Right cardiac atrium (tissue), 5 donors: ENCODE results near the gene SV2B. TPM values are rescaled to one million over a fixed set of nuclear protein-coding genes. Genes with fewer than 3 reads are reported as not detected.

Source experiments
- ATAC-seq, 2 donors: fragments of 200-7000 bp; cut with Tn5 transposase; one replicate each; pipeline versions ENCODE4 v1.8.0 to v1.9.1; 2020; ENCODE audit warnings: moderate library complexity in 2 of 2, mild to moderate bottlenecking in 1 of 2
- DNase-seq, 3 donors: peaks; one replicate each; pipeline ENCODE4 v3.0.0-alpha.2; 2020
- H3K27ac ChIP-seq: one replicate; pipeline ENCODE4 v1.5.1; 2013; ENCODE audit warnings: mild to moderate bottlenecking, low read length, control low read depth, moderate library complexity
- H3K27me3 ChIP-seq: one replicate; pipeline ENCODE4 v1.6.1; 2013; ENCODE audit not compliant: control insufficient read depth, insufficient read depth
- H3K4me1 ChIP-seq: one replicate; pipeline ENCODE4 v1.6.1; 2013; ENCODE audit warnings: low read length; ENCODE audit not compliant: control insufficient read depth, insufficient read depth
- H3K4me3 ChIP-seq: one replicate; pipeline ENCODE4 v1.5.1; 2013; ENCODE audit warnings: low read length, control low read depth
- H3K9me3 ChIP-seq: one replicate; pipeline ENCODE4 v1.6.1; 2013; ENCODE audit warnings: low read length; ENCODE audit not compliant: control insufficient read depth
- WGBS: extraction: QIAGEN DNeasy Blood & Tissue Kit; methylation state at CpG from one replicate; pipeline ENCODE4 v1.1.7; 2013; 5-methylcytosine and 5-hydroxymethylcytosine counted together
- intact Hi-C, 4 donors: fragments of 100-400 bp; cut with DNase I; formaldehyde crosslinking; loops; one replicate each; pipeline versions ENCODE4 v1.11.0 to v1.14.0; 2022 to 2023
- polyA plus RNA-seq: library from polyadenylated mRNA; stranded (reverse); fragments of 200-250 nt; gene quantifications from one replicate; pipeline ENCODE4 v1.2.3, GENCODE V29; 2013
- total RNA-seq, 4 donors: library from RNA; stranded (reverse); fragmentation: NEBNext Ultra II Directional; extraction: Animal tissue kit (Norgen Biotek cat#: 25700); gene quantifications; one replicate each; pipeline ENCODE4 v1.2.1, GENCODE V29; 2021
- donor health status: healthy with polysubstance abuse.
- donor health status: DM: no; HTN: yes; CAD: no.
- donor health status: DM: no; HTN: no; CAD: no.
- donor health status: DM: no; HTN: yes; CAD: no; lungs with severe emphysema.
- donor health status: DM: yes; HTN: yes; CAD: no.

SV2B gene
- total and polyA plus RNA-seq, 5 donors = 0.34 to 1.7 (median 1.3) TPM

DNA sequence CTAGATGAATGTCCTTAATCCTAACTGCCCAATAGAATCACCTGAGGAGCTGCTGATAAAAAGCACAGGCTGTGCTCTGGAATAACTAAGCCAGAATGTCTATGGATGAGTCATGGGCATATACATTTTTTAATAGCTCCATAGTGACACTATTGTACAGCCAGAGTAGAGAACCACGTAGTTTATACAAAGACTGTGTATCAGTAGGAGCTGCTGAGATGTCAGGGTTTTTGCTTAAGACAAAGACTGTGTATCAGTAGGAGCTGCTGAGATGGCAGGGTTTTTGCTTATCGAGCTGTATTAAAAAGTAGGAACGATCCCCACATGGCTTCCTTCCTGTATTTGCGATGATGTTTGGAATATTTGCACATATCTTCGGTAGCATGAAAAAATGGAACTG lies 137.4 kb downstream of the SV2B start:
- ATAC-seq = no peak
- H3K27ac ChIP-seq = no peak overlapping the region
- no peak overlapping the region for H3K4me3 ChIP-seq
- 61% methylated on average over 5 of the region's 5 CpGs for WGBS
- no peak for DNase-seq
- no peaks in the 10 kb centered on the region for H3K9me3 ChIP-seq
- no peaks in the 10 kb centered on the region for H3K4me1 ChIP-seq
- intact Hi-C loops = no loop called here
- H3K27me3 ChIP-seq = no peaks in the 10 kb centered on the region

DNA sequence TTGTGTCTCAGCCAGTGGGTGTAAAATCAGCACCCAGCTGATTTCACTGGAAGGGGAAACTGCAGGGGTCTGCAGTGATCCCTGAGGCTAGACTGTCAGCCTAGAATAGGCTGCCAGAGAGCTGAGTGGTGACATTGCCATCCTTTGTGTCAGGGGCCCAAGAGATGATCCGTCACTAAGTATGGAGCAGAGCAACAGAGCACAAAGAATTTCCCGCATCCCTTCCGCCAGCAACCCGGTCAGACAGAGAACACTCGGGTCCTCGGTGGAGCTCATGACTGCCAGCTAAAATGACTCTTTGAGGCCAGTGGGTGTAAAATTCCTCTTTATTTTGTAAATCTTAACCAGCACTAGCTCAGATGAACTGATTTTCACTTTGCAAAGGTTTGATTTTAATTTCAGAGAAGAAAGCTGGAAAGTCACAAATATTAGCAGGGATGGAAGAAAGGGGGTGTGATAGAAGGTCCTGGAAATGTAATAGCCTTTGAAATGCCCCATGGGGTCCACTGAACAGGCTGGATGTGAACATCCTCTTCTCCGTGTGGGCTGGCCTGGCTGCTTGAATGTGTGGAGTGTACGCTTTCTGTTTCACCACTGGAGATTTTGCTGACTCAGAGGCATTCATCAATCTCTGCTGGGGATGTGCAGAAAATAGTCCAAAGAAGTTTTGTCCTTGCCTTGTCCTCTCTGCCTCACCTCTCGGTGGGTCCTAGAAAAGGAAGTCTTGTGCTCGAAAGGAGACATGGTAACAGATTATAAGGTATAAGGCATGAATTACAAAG lies 138.8 kb downstream of the SV2B start:
- no peak overlapping the region for H3K27ac ChIP-seq
- H3K27me3 ChIP-seq = no peaks in the 10 kb centered on the region
- ATAC-seq = no peak
- intact Hi-C loops = no loop called here
- no peaks in the 10 kb centered on the region for H3K4me1 ChIP-seq
- H3K4me3 ChIP-seq = no peak overlapping the region
- WGBS = 54% methylated on average over 10 of the region's 10 CpGs
- no peak for DNase-seq
- no peaks in the 10 kb centered on the region for H3K9me3 ChIP-seq

DNA sequence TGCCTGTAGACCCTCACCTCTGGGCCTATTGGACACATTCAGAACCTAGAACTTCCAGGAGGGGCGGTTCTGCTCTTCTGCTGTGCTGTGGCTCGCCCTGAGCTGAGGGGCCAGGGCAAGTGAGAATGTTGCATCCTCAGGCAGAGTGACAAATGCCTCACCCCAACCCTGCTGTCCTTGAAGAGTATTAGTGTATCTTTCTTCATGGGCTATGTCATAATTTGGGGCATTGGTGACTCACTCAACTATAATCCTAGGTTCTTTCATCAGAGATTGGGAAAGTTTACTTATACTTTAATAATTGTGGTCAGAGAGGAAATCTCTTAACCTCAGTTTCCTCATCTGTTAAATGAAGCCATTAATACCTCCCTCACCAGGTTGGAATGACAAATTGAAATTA lies 143.8 kb downstream of the SV2B start:
- DNase-seq = no peak
- no peak for ATAC-seq
- no peak overlapping the region for H3K27ac ChIP-seq
- no peak overlapping the region for H3K4me3 ChIP-seq
- intact Hi-C loops = no loop called here
- 61% methylated on average over 2 of the region's 2 CpGs for WGBS
- H3K27me3 ChIP-seq = no peaks in the 10 kb centered on the region
- no peaks in the 10 kb centered on the region for H3K4me1 ChIP-seq
- no peaks in the 10 kb centered on the region for H3K9me3 ChIP-seq

DNA sequence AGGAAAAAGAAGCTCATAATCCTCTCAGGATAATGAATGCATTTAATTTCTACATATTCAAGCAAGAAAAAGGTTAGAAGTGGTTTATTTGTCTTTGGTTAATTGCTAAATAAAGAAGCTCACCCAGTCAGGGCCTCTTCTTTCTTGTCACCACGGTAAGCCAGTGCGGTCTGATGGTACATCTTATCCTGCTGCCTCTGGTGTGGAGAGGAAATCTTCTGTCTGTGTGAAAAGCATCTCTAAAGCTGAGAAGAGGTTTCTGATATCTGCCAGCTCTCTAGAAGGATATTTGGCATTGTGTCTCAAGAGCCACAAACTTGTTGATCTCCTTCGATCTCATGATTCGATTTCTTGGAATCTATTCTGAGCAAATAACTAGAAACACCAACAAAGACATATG lies 144.9 kb downstream of the SV2B start:
- no peaks in the 10 kb centered on the region for H3K27me3 ChIP-seq
- no peaks in the 10 kb centered on the region for H3K4me1 ChIP-seq
- no peak overlapping the region for H3K27ac ChIP-seq
- no peaks in the 10 kb centered on the region for H3K9me3 ChIP-seq
- H3K4me3 ChIP-seq = no peak overlapping the region
- DNase-seq (no peak), ATAC-seq (no peak)
- intact Hi-C loops = no loop called here
- 87% methylated on average over 4 of the region's 4 CpGs for WGBS

DNA sequence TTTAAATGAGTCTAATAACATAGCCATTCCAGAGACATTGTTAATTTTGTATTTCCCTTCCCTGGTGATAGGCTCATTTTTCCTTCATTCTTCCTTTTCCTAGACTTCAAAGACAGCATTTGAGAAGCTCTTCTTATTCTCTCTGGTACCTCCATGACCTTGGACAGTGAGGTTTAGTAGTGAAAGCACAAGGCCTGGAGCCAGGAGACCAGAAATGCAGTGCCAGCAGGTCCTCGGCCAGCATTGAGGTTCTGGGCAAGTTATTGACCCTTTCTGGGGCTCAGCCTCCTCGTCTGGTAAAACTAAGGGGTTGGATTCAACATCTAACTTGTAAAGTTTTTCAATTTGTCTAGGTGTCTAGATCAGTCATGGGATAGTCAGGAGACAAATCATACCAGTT lies 146.9 kb downstream of the SV2B start:
- no peaks in the 10 kb centered on the region for H3K4me1 ChIP-seq
- 35% methylated on average over 2 of the region's 2 CpGs for WGBS
- ATAC-seq = no peak
- H3K27ac ChIP-seq = no peak overlapping the region
- H3K4me3 ChIP-seq = no peak overlapping the region
- H3K9me3 ChIP-seq = no peaks in the 10 kb centered on the region
- H3K27me3 ChIP-seq = no peaks in the 10 kb centered on the region
- intact Hi-C loops = no loop called here
- DNase-seq = no peak

DNA sequence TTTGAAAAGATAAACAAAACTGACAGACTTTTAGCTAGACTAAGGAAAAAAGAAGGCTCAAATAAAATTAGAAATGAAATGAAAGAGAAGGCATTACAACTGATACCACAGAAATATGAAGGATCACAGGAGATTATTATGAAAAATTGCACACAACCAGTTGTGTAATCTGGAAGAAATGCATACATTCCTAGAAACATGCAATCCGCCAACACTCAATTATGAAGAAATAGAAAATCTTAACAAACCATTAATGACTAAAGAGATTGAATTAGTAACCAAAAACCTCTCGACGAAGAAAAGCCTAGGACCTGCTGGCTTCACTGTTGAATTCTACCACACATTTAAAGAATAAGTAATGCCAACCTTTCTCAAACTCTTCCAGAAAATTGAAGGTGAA lies 149.5 kb downstream of the SV2B start:
- H3K4me1 ChIP-seq = no peaks in the 10 kb centered on the region
- intact Hi-C loops = no loop called here
- no peak overlapping the region for H3K27ac ChIP-seq
- H3K9me3 ChIP-seq = no peaks in the 10 kb centered on the region
- 88% methylated on average over 3 of the region's 3 CpGs for WGBS
- DNase-seq (no peak), ATAC-seq (no peak)
- no peak overlapping the region for H3K4me3 ChIP-seq
- no peaks in the 10 kb centered on the region for H3K27me3 ChIP-seq

DNA sequence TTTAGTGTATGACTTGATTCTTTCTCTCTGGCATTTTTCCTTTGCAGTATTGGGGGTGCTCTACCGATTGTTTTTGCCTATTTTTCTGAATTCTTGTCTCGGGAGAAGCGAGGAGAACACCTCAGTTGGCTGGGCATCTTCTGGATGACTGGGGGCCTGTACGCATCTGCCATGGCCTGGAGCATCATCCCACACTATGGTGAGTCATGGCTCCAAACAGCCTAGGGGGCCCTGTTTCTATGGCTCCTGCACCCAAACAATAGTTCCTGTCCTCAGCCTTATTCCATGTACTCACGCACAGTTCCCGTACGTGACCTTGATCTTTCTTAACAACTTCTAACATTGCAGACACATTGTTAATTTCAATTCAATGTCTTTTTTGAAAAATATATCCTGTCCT lies 152.3 kb downstream of the SV2B start:
- no peaks in the 10 kb centered on the region for H3K9me3 ChIP-seq
- no peaks in the 10 kb centered on the region for H3K4me1 ChIP-seq
- no peaks in the 10 kb centered on the region for H3K27me3 ChIP-seq
- no peak overlapping the region for H3K4me3 ChIP-seq
- H3K27ac ChIP-seq = no peak overlapping the region
- ATAC-seq (no peak), DNase-seq (no peak)
- intact Hi-C loops = no loop called here
- 90% methylated on average over 7 of the region's 7 CpGs for WGBS

DNA sequence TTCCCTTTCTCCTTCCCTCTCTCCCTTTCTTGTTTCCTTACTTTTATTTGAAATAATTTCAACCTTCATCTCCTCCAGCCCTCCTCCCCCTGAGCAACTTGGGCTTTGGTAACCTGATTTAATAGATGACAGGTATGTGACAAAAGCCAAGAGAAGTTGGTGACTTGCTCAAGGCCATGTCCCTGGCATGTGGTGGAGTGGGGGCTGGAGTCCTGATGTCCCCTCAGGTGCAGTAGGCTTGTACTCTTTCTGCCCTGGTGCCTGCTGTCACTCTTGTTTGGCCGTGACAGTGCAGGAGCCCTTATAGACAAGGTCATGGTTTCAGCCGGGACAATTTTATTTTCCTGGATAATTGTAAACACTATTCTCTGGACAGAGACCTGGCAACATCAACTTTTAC lies 152.7 kb downstream of the SV2B start:
- H3K9me3 ChIP-seq = no peaks in the 10 kb centered on the region
- H3K4me1 ChIP-seq = no peaks in the 10 kb centered on the region
- no peak overlapping the region for H3K27ac ChIP-seq
- H3K4me3 ChIP-seq = no peak overlapping the region
- WGBS = 82% methylated on average over 2 of the region's 2 CpGs
- DNase-seq (no peak), ATAC-seq (no peak)
- H3K27me3 ChIP-seq = no peaks in the 10 kb centered on the region
- intact Hi-C loops = no loop called here

DNA sequence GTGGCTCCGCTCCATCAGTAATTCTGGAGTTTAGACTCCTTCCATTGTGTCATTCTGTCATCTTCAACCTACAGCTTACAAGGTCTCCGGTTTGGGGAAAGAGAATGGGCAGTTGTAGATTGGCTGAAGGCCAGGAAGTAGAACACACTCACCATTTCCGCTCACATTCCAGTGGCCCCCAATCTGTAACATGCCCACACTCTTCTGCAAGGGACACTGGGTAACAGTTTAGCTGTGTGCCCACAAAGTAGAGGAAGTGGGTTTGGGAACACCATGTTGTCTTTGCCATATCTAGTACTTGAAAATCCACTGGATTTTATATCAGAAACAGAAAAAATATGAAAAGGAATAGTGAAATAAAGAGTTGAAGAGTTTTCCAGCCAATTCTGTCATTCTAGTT lies 153.5 kb downstream of the SV2B start:
- intact Hi-C loops = no loop called here
- DNase-seq = no peak
- no peak for ATAC-seq
- Histone ChIP-seq H3K27ac (no peak overlapping the region), H3K9me3 (no peaks in the 10 kb centered on the region), H3K4me3 (no peak overlapping the region), H3K27me3 (no peaks in the 10 kb centered on the region), H3K4me1 (no peaks in the 10 kb centered on the region)
- WGBS = 65% methylated on average over 3 of the region's 3 CpGs

DNA sequence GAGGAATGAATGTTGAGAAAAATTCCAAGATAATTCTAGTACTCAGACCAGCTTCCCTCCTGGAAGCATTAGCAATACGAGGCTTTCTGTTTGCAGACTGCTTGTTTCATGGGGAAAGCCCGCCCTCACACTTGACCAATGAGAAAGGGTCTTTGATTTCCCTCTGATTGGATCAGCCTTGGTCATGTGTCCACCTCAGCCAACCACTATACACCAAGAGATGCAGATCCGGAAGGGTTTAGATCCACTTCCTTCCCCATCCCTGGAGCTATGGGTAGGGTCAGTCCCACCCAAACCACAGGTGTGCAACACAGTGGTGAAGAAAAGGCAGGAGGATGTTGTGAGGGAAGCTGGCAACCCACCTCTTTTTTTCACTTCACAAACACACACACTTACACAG lies 154.7 kb downstream of the SV2B start:
- Histone ChIP-seq H3K4me1 (no peaks in the 10 kb centered on the region), H3K4me3 (no peak overlapping the region), H3K9me3 (no peaks in the 10 kb centered on the region), H3K27me3 (no peaks in the 10 kb centered on the region), H3K27ac (no peak overlapping the region)
- DNase-seq = no peak
- intact Hi-C loops = no loop called here
- WGBS = 83% methylated on average over 3 of the region's 3 CpGs
- no peak for ATAC-seq

DNA sequence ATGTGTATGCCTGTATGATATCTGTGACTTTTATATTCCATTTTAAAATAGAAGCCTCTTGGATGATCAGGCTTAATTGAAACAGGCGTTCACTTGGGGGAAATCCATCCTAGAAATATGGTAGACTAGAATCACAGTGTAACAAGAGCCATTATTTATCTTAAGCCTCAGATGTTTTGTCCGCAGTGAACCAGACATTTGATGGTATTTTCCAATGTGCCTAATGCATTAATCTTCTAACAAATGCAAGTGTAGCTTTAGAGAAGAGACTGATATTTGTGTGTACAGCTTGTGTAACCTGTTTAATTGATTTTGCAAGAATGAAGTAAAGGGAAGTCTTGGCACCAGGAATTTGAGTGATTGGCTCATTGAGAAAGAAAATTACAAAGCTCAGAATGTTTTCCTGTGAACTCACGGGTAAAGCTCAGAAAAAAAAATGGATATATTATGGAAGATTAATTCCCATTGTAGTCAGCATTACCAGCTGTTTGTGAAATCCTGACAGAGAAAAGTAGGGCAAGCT lies 155.7 kb downstream of the SV2B start:
- no peak for ATAC-seq
- Histone ChIP-seq H3K27ac (no peak overlapping the region), H3K9me3 (no peaks in the 10 kb centered on the region), H3K4me3 (no peak overlapping the region), H3K27me3 (no peaks in the 10 kb centered on the region), H3K4me1 (no peaks in the 10 kb centered on the region)
- intact Hi-C loops = no loop called here
- 73% methylated on average over 3 of the region's 3 CpGs for WGBS
- DNase-seq = no peak
